Spinal cord (tissue), 10 donors: ENCODE data around the gene CYP4F2. TPM values are rescaled to one million over a fixed set of nuclear protein-coding genes. Genes with fewer than 3 reads are reported as not detected.
"Not testable (repeated sequence)": the region's sequence is repeated elsewhere in the genome, so short reads cannot be mapped to it uniquely, and the experiment has no call there.

Source experiments
- DNase-seq, 6 donors: peaks; one replicate each; pipeline versions ENCODE4 v3.0.0 to v3.0.0-alpha.2; 2013 to 2015; ENCODE audit warnings: low spot score in 6 of 6, low read depth in 4 of 6
- H3K27ac ChIP-seq: one replicate; pipeline ENCODE4 v1.5.1; 2013; ENCODE audit warnings: low read depth, low read length, control low read depth
- H3K27me3 ChIP-seq: one replicate; pipeline ENCODE4 v1.6.1; 2013; ENCODE audit warnings: low read length; ENCODE audit not compliant: control insufficient read depth, insufficient read depth
- H3K36me3 ChIP-seq: one replicate; pipeline ENCODE4 v1.6.1; 2013; ENCODE audit warnings: low read length; ENCODE audit not compliant: control insufficient read depth, insufficient read depth
- H3K4me1 ChIP-seq: one replicate; pipeline ENCODE4 v1.6.1; 2013; ENCODE audit warnings: low read length; ENCODE audit not compliant: control insufficient read depth, insufficient read depth
- H3K4me3 ChIP-seq: one replicate; pipeline ENCODE4 v1.5.1; 2013; ENCODE audit warnings: low read depth, low read length, control low read depth
- H3K9me3 ChIP-seq: one replicate; pipeline ENCODE4 v1.6.1; 2013; ENCODE audit warnings: low read length; ENCODE audit not compliant: control insufficient read depth, insufficient read depth
- WGBS: methylation state at CpG from one replicate; pipeline ENCODE4 v1.1.5; 2013; ENCODE audit warnings: missing lambda C conversion rate; ENCODE audit not compliant: insufficient coverage; 5-methylcytosine and 5-hydroxymethylcytosine counted together
- polyA plus RNA-seq, 2 donors: library from polyadenylated mRNA; unstranded; fragments of 120-200 nt; gene quantifications; one replicate each; pipeline ENCODE4 v1.2.1, GENCODE V29; 2013; ENCODE audit not compliant: insufficient read length in 2 of 2
- total RNA-seq, 2 donors: library from RNA; depleted of rRNA in 1 of 2; stranded (reverse); fragments of 120-200 nt in 1 of 2; fragments of >200 nt in 1 of 2; gene quantifications; one replicate each; pipeline versions ENCODE4 v1.2.3 to v1.2.4, GENCODE V29; 2013 to 2014
- donor health status: healthy.

Gene CYP4F2
- total and polyA plus RNA-seq, 4 donors = 0.17 to 0.86 (median 0.59) TPM; not detected in 1

- no CpG with 5 or more reads among the region's 5 CpGs for WGBS
- H3K9me3 ChIP-seq = no peaks in the 10 kb centered on the region
- DNase-seq = no peak
- no peak overlapping the region for H3K4me3 ChIP-seq
- no peaks in the 10 kb centered on the region for H3K36me3 ChIP-seq
- no peak overlapping the region for H3K27ac ChIP-seq
- H3K27me3 ChIP-seq = no peaks in the 10 kb centered on the region
- H3K4me1 ChIP-seq = peaks cover 3% of the 10 kb centered on the region
Measured at GRCh38 chr19:15866636-15867035, 31.2 kb downstream of the CYP4F2 start.

DNA sequence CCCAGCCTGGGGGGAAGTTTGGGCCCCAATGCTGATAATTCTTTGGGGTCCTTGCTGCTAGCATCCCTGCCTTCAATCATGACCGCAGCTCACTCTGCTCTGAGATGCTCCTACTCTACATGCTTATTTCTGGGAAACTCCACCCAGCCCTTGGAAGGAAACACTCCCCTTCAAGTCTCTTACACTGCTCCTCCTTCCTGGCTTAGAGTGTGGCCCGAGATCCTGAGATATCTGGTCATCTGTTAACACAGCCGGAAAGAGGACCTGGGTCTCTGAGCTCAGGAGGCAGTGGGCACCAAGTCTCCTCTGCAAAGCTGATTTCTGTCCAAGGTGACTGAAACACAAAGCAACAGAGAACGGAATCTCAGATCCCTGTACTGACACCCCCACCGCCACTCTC, 33.0 kb downstream of the CYP4F2 start:
- Histone ChIP-seq H3K9me3 (no peaks in the 10 kb centered on the region), H3K4me1 (peaks cover under 1% of the 10 kb centered on the region), H3K36me3 (no peaks in the 10 kb centered on the region), H3K27me3 (no peaks in the 10 kb centered on the region), H3K27ac (no peak overlapping the region), H3K4me3 (no peak overlapping the region)
- no peak for DNase-seq
- 55% methylated on average over 4 of the region's 5 CpGs for WGBS

DNA sequence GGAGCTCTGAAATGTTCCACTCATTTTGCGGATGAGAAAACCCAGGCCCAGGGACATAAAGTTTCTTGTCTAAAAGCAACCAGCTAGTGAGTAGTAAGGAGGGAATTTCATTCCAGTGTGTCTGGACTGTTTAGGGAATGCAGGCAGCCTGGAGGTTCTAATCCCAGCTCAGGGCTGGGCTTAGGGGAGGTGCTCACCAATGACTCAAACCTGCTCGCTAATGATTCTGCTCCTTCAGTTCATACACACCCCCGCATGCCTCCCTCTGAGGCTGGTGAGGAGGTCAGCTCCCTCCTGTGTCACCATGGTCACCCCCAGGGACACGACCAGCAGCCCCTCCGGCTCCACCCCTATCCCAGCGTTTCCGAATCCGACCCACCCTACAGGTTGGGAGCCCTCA, 34.6 kb downstream of the CYP4F2 start:
- 71% methylated on average over 8 of the region's 8 CpGs for WGBS
- no peak for DNase-seq
- no peak overlapping the region for H3K27ac ChIP-seq
- no peaks in the 10 kb centered on the region for H3K9me3 ChIP-seq
- H3K4me3 ChIP-seq = no peak overlapping the region
- H3K27me3 ChIP-seq = no peaks in the 10 kb centered on the region
- no peaks in the 10 kb centered on the region for H3K36me3 ChIP-seq
- H3K4me1 ChIP-seq = no peaks in the 10 kb centered on the region

DNA sequence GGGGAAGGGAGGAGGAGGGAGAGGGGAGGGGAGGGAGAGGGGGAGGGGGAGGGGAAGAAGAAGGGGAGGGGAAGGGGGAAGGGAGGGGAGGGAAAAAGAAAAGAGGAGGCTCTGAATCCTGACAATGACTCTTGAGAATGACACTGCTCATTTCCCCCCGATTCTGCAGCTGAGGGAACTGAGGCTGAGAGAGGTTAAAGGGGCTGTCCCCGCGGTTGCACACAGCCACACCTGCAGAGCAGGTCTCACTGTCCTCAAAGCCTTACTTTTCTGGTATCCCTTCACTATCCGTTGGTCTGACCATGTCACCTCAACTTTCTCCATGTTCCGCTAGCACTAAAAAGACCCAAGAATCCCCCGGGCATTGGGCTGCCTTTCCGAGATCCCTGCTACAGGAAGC, 35.4 kb downstream of the CYP4F2 start:
- 23% methylated on average over 7 of the region's 7 CpGs for WGBS
- no peaks in the 10 kb centered on the region for H3K36me3 ChIP-seq
- no peaks in the 10 kb centered on the region for H3K9me3 ChIP-seq
- no peaks in the 10 kb centered on the region for H3K27me3 ChIP-seq
- no peaks in the 10 kb centered on the region for H3K4me1 ChIP-seq
- H3K4me3 ChIP-seq = no peak overlapping the region
- DNase-seq = no peak
- no peak overlapping the region for H3K27ac ChIP-seq

DNA sequence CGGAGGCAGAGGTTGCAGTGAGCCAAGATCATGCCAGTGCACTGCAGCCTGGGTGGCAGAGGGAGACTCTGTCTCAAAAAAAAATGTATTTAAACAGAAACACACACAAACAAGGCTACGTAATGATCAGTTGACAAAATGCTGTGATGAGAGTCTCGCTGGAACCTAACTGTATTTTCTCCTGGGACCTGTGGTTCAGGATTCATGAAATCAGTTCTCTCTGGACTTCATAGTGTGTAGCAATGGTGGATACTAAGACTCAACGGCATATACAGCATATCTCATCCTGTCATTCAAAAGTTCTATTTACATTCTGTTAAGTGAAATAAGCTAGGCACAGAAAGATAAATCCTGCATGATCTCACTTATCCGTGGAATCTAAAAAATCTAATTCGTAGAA, 37.4 kb downstream of the CYP4F2 start:
- Histone ChIP-seq H3K27ac (no peak overlapping the region), H3K4me3 (no peak overlapping the region), H3K36me3 (no peaks in the 10 kb centered on the region), H3K9me3 (no peaks in the 10 kb centered on the region), H3K4me1 (no peaks in the 10 kb centered on the region), H3K27me3 (no peaks in the 10 kb centered on the region)
- WGBS = no CpG with 5 or more reads among the region's 6 CpGs
- no peak for DNase-seq

- Histone ChIP-seq H3K36me3 (no peaks in the 10 kb centered on the region), H3K27ac (no peak overlapping the region), H3K9me3 (no peaks in the 10 kb centered on the region), H3K27me3 (no peaks in the 10 kb centered on the region), H3K4me1 (no peaks in the 10 kb centered on the region), H3K4me3 (no peak overlapping the region)
- 96% methylated on average over 3 of the region's 6 CpGs for WGBS
- DNase-seq = no peak
Measured at GRCh38 chr19:15859187-15859586, 38.7 kb downstream of the CYP4F2 start.

DNA sequence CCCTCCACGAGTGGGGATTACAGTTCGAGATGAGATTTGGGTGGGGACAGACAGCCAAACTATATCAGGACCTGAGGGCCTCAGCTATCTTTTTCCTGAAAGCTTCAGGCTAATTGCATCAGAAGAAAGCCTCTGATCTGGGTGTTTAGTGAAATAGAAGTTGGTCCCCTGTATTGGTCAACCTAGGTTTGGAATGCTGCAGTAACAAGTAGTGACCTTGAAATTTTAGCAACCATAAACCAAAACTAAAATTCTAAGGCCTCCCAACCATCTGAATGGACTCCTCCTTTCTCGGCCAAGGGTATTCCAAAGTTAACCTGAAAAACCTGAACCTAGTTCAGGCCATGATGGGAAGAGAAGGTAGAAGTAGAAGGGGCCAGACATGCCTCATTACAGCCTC, 47.5 kb downstream of the CYP4F2 start:
- 94% methylated on average over 2 of the region's 3 CpGs for WGBS
- Histone ChIP-seq H3K4me3 (no peak overlapping the region), H3K36me3 (no peaks in the 10 kb centered on the region), H3K27me3 (peaks cover 5% of the 10 kb centered on the region), H3K27ac (no peak overlapping the region), H3K9me3 (peaks cover 2% of the 10 kb centered on the region), H3K4me1 (no peaks in the 10 kb centered on the region)
- DNase-seq = no peak

GRCh38 chr19:15846923-15847322, 51.0 kb downstream of the CYP4F2 start:
- 72% methylated on average over 3 of the region's 6 CpGs for WGBS
- Histone ChIP-seq H3K4me3 (no peak overlapping the region), H3K27me3 (peaks cover 5% of the 10 kb centered on the region), H3K27ac (no peak overlapping the region), H3K36me3 (no peaks in the 10 kb centered on the region), H3K4me1 (no peaks in the 10 kb centered on the region), H3K9me3 (peaks cover 1% of the 10 kb centered on the region)
- no peak for DNase-seq

GRCh38 chr19:15843894-15844222, 54.0 kb downstream of the CYP4F2 start:
- H3K9me3 ChIP-seq, H3K4me3 ChIP-seq, H3K27ac ChIP-seq, H3K36me3 ChIP-seq, DNase-seq, H3K4me1 ChIP-seq, H3K27me3 ChIP-seq: not testable (repeated sequence)
- 61% methylated on average over 4 of the region's 8 CpGs for WGBS

GRCh38 chr19:15843203-15843893, 54.5 kb downstream of the CYP4F2 start:
- 67% methylated on average over 1 of the region's 5 CpGs for WGBS
- H3K27me3 ChIP-seq = peaks cover 5% of the 10 kb centered on the region
- no peaks in the 10 kb centered on the region for H3K36me3 ChIP-seq
- no peak for DNase-seq
- H3K4me3 ChIP-seq = no peak overlapping the region
- no peak overlapping the region for H3K27ac ChIP-seq
- H3K9me3 ChIP-seq = no peaks in the 10 kb centered on the region
- H3K4me1 ChIP-seq = no peaks in the 10 kb centered on the region
